Muscle layer of duodenum (tissue), 2 donors: ENCODE data around the gene PKMYT1.

ENCODE experiments used
- H3K27ac ChIP-seq: one replicate; pipeline ENCODE4 v1.7.0; 2013; ENCODE audit warnings: mild to moderate bottlenecking, low read length
- H3K27me3 ChIP-seq: one replicate; pipeline ENCODE4 v1.7.0; 2013; ENCODE audit warnings: low read depth, mild to moderate bottlenecking, control low read depth, low read length
- H3K36me3 ChIP-seq, 2 donors: one replicate each; pipeline ENCODE4 v1.7.0; 2013; ENCODE audit warnings: low read length in 2 of 2, control low read depth in 1 of 2, mild to moderate bottlenecking in 1 of 2; ENCODE audit not compliant: insufficient read depth in 2 of 2, control insufficient read depth in 1 of 2
- H3K4me1 ChIP-seq, 2 donors: one replicate each; pipeline ENCODE4 v1.7.0; 2013; ENCODE audit warnings: low read length in 2 of 2, mild to moderate bottlenecking in 2 of 2, control low read depth in 1 of 2, moderate library complexity in 1 of 2; ENCODE audit not compliant: insufficient read depth in 2 of 2, control insufficient read depth in 1 of 2
- H3K4me3 ChIP-seq, 2 donors: one replicate each; pipeline ENCODE4 v1.7.0; 2013; ENCODE audit warnings: low read length in 2 of 2, low read depth in 1 of 2, mild to moderate bottlenecking in 1 of 2
- H3K9me3 ChIP-seq, 2 donors: one replicate each; pipeline ENCODE4 v1.7.0; 2013; ENCODE audit warnings: low read length in 2 of 2, control low read depth in 1 of 2, mild to moderate bottlenecking in 1 of 2; ENCODE audit not compliant: control insufficient read depth in 1 of 2
- donor health status: healthy.

PKMYT1 gene

GRCh38 chr16:3007059-3007956 lies 27.1 kb upstream of the PKMYT1 start:
- no peaks in the 10 kb centered on the region for H3K9me3 ChIP-seq
- no peaks in the 10 kb centered on the region for H3K36me3 ChIP-seq
- peaks cover 5 to 7% of the 10 kb centered on the region in 2 donors for H3K4me1 ChIP-seq
- peak overlapping the region; percentile 74 for H3K27ac ChIP-seq
- H3K4me3 ChIP-seq, result no peak overlapping the region
- H3K27me3 ChIP-seq, result peaks cover 9% of the 10 kb centered on the region

DNA sequence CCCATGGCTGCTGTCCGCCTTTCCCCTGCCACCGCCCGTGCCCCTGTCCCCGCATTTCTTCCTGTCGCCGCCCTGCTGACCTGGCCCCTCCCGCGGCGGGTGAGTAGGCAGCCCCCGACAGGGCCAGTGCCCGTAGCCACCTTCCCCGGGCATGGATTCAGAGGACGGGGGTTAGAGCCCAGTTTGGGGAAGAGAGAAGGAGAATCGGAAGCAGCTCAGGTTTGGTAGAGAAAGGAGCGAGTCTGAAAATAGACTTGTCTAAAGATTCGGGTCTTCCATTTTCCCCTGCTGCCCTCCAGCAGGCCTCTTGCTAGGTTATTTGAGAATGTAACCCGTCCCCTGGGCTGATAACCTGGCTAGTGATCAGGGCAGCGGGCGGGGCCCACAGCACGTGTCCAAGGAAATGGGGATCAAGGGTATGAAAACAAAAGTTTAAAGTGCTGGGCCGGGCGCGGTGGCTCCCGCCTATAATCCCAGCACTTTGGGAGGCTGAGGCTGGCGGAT lies 24.6 kb upstream of the PKMYT1 start:
- Histone ChIP-seq H3K4me3 (peak overlapping the region; percentile 32 to 48), H3K9me3 (no peaks in the 10 kb centered on the region), H3K36me3 (no peaks in the 10 kb centered on the region), H3K27ac (peak overlapping the region; percentile 31), H3K27me3 (peaks cover 3% of the 10 kb centered on the region), H3K4me1 (peaks cover 5 to 7% of the 10 kb centered on the region in 2 donors)

GRCh38 chr16:3004319-3004718 lies 24.1 kb upstream of the PKMYT1 start:
- Histone ChIP-seq H3K9me3 (no peaks in the 10 kb centered on the region), H3K4me1 (peaks cover 5 to 7% of the 10 kb centered on the region in 2 donors), H3K27ac (no peak overlapping the region), H3K36me3 (no peaks in the 10 kb centered on the region), H3K4me3 (no peak overlapping the region), H3K27me3 (peaks cover 3% of the 10 kb centered on the region)

- Histone ChIP-seq H3K36me3 (no peaks in the 10 kb centered on the region), H3K4me1 (peaks cover 5 to 6% of the 10 kb centered on the region in 2 donors), H3K27me3 (peaks cover 3% of the 10 kb centered on the region), H3K4me3 (no peak overlapping the region), H3K9me3 (no peaks in the 10 kb centered on the region), H3K27ac (no peak overlapping the region)
These were observed 23.5 kb upstream of the PKMYT1 start for GRCh38 chr16:3003582-3004270.

GRCh38 chr16:3001316-3001715 lies 21.1 kb upstream of the PKMYT1 start:
- Histone ChIP-seq H3K27ac (no peak overlapping the region), H3K9me3 (no peaks in the 10 kb centered on the region), H3K4me3 (no peak overlapping the region), H3K27me3 (no peaks in the 10 kb centered on the region), H3K4me1 (peaks cover 0 to 4% of the 10 kb centered on the region in 2 donors), H3K36me3 (no peaks in the 10 kb centered on the region)

- Histone ChIP-seq H3K4me1 (peaks cover 0 to 4% of the 10 kb centered on the region in 2 donors), H3K4me3 (no peak overlapping the region), H3K9me3 (no peaks in the 10 kb centered on the region), H3K36me3 (no peaks in the 10 kb centered on the region), H3K27ac (no peak overlapping the region), H3K27me3 (no peaks in the 10 kb centered on the region)
These were observed 20.3 kb upstream of the PKMYT1 start for GRCh38 chr16:3000540-3000939.

DNA sequence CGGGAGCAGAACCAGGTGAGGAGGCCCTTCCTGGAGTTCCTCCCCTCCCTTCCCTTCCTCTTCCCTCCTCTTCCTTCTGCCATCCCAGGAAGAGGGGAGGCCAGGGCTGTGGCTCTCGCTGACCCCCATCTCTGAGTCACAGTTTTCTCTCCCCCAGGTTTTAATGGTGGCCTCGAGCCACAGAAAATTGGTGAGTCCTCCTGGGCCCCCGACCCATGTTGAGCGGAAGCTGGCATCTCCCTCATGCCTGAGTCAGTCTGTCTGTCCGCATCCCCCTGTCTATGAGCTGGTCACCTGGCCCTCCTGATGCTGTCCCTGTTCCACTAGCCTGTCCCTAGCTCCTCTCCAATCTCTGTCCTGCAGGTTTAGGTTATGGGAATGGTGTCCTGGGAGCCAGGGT lies 19.7 kb upstream of the PKMYT1 start:
- peaks cover 0 to 3% of the 10 kb centered on the region in 2 donors for H3K4me1 ChIP-seq
- H3K4me3 ChIP-seq, result no peak overlapping the region
- no peaks in the 10 kb centered on the region for H3K9me3 ChIP-seq
- H3K36me3 ChIP-seq, result no peaks in the 10 kb centered on the region
- H3K27me3 ChIP-seq, result no peaks in the 10 kb centered on the region
- no peak overlapping the region for H3K27ac ChIP-seq

DNA sequence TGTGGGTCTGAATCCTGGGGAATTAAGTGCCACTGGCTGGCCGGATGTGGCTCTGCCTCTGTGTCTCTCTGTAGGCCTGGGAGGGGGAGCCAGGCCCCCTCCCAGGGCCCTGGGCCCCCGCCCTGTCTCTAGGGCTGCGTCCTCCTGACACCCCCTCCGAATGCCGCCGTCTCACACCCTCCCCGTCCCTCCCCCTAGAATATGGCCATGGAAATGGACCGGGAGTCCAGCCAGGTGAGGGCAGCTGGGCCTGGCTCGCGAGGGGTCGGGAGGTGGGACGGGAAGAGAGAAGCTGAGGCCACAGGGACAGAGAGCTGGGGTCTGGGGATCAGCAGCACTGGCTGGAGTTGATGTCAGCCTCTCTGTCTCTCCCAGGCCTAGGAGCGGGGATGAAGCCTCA lies 16.1 kb upstream of the PKMYT1 start:
- no peaks in the 10 kb centered on the region for H3K9me3 ChIP-seq
- no peaks in the 10 kb centered on the region for H3K4me1 ChIP-seq
- no peak overlapping the region for H3K27ac ChIP-seq
- no peak overlapping the region for H3K4me3 ChIP-seq
- H3K36me3 ChIP-seq, result no peaks in the 10 kb centered on the region
- H3K27me3 ChIP-seq, result no peaks in the 10 kb centered on the region

- no peak overlapping the region for H3K27ac ChIP-seq
- no peak overlapping the region for H3K4me3 ChIP-seq
- H3K36me3 ChIP-seq, result no peaks in the 10 kb centered on the region
- no peaks in the 10 kb centered on the region for H3K9me3 ChIP-seq
- H3K4me1 ChIP-seq, result no peaks in the 10 kb centered on the region
- no peaks in the 10 kb centered on the region for H3K27me3 ChIP-seq
These were observed 12.3 kb upstream of the PKMYT1 start for GRCh38 chr16:2992383-2993081.

GRCh38 chr16:2991566-2992261 lies 11.5 kb upstream of the PKMYT1 start:
- Histone ChIP-seq H3K4me1 (no peaks in the 10 kb centered on the region), H3K36me3 (no peaks in the 10 kb centered on the region), H3K27me3 (no peaks in the 10 kb centered on the region), H3K9me3 (no peaks in the 10 kb centered on the region), H3K27ac (no peak overlapping the region), H3K4me3 (no peak overlapping the region)
